Mesothelial cell of epicardium (in vitro differentiated cells): ENCODE data around the gene NCLN. TPM values are rescaled to one million over a fixed set of nuclear protein-coding genes. Genes with fewer than 3 reads are reported as not detected.
A peak's percentile ranks its signal among the peaks of the same experiment; 100 is the strongest.

Experiments
- DNase-seq, 2 experiments: peaks; one replicate each; pipeline ENCODE4 v3.0.0; 2021; ENCODE audit warnings: low spot score in 2 of 2; ENCODE audit not compliant: unreplicated experiment in 2 of 2
- H3K27ac Mint-ChIP-seq: 2 replicates; pipeline ENCODE4 v1.8.0; 2021; ENCODE audit warnings: mixed read lengths
- H3K27me3 Mint-ChIP-seq: 2 replicates; pipeline ENCODE4 v1.8.0; 2021; ENCODE audit warnings: low read depth, mixed read lengths
- H3K36me3 Mint-ChIP-seq: 2 replicates; pipeline ENCODE4 v1.8.0; 2021; ENCODE audit warnings: mixed read lengths
- H3K4me1 Mint-ChIP-seq: 2 replicates; pipeline ENCODE4 v1.8.0; 2021; ENCODE audit warnings: mixed read lengths
- H3K4me3 Mint-ChIP-seq: 2 replicates; pipeline ENCODE4 v1.8.0; 2021; ENCODE audit warnings: mild to moderate bottlenecking, moderate library complexity, mixed read lengths
- H3K9me3 Mint-ChIP-seq: 2 replicates; pipeline ENCODE4 v1.8.0; 2021; ENCODE audit warnings: mixed read lengths
- total RNA-seq: library from RNA; stranded (reverse); gene quantifications from 3 replicates; pipeline ENCODE4 v1.2.1, GENCODE V29; 2021
- TF ChIP-seq, protein P1 (sequence below): fragments of 200-600 bp; sonication (generic); IDR thresholded peaks from one replicate; pipeline ENCODE4 v1.5.0; 2021; ENCODE audit warnings: antibody characterized with exemption; ENCODE audit not compliant: unreplicated experiment

Gene NCLN
- total RNA-seq, 1 donor from 2014 or later: 51.2 TPM

- H3K4me1 Mint-ChIP-seq: peaks cover 5% of the 10 kb centered on the region
These were observed 45.1 kb upstream of the NCLN start for GRCh38 chr19:3140667-3141038.

GRCh38 chr19:3142292-3142670 lies 43.4 kb upstream of the NCLN start:
- peaks cover 4% of the 10 kb centered on the region for H3K27me3 Mint-ChIP-seq

More at GRCh38 chr19:3140667-3141038, 45.1 kb upstream of the NCLN start:
- no peak for DNase-seq
- H3K4me3 Mint-ChIP-seq: no peak overlapping the region
- TF ChIP-seq, protein P1, sequence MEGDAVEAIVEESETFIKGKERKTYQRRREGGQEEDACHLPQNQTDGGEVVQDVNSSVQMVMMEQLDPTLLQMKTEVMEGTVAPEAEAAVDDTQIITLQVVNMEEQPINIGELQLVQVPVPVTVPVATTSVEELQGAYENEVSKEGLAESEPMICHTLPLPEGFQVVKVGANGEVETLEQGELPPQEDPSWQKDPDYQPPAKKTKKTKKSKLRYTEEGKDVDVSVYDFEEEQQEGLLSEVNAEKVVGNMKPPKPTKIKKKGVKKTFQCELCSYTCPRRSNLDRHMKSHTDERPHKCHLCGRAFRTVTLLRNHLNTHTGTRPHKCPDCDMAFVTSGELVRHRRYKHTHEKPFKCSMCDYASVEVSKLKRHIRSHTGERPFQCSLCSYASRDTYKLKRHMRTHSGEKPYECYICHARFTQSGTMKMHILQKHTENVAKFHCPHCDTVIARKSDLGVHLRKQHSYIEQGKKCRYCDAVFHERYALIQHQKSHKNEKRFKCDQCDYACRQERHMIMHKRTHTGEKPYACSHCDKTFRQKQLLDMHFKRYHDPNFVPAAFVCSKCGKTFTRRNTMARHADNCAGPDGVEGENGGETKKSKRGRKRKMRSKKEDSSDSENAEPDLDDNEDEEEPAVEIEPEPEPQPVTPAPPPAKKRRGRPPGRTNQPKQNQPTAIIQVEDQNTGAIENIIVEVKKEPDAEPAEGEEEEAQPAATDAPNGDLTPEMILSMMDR: no peak
- no peaks in the 10 kb centered on the region for H3K36me3 Mint-ChIP-seq
- H3K9me3 Mint-ChIP-seq: peaks cover 7% of the 10 kb centered on the region
- H3K27ac Mint-ChIP-seq: no peak overlapping the region
- H3K27me3 Mint-ChIP-seq: peaks cover 4% of the 10 kb centered on the region

DNA sequence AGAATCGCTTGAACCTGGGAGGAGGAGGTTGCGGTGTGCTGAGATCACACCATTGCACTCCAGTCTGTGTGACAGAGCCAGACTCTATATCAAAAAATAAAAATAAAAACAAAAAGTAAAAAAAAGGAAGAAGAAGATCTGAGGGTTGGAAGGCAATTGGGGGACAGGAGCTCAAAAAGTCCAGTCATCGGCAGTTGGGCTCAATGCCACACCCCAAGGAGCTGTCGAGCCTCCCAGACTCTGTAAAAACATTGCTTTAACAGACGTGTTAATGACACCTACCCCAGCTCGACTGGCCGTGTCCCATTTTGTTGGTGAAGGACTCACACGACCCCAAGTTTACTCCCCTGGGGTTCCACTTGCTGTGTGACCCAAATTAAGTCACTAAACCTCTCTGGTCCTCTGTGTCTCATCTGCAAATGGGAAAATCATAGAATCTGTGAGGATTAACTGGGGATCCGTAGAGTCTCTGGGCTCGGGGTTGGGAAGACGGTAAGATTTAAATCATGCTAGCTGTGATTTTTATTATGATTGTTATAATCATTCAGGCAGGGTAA lies 42.9 kb upstream of the NCLN start:
- H3K27ac Mint-ChIP-seq: no peak overlapping the region
- peaks cover 7% of the 10 kb centered on the region for H3K9me3 Mint-ChIP-seq
- TF ChIP-seq, protein P1: no peak
- DNase-seq: no peak
- H3K27me3 Mint-ChIP-seq: peaks cover 4% of the 10 kb centered on the region
- H3K4me1 Mint-ChIP-seq: no peaks in the 10 kb centered on the region
- H3K36me3 Mint-ChIP-seq: no peaks in the 10 kb centered on the region
- no peak overlapping the region for H3K4me3 Mint-ChIP-seq

More at GRCh38 chr19:3142292-3142670, 43.4 kb upstream of the NCLN start:
- TF ChIP-seq, protein P1: no peak
- H3K4me1 Mint-ChIP-seq: peaks cover under 1% of the 10 kb centered on the region
- no peak overlapping the region for H3K27ac Mint-ChIP-seq
- no peaks in the 10 kb centered on the region for H3K36me3 Mint-ChIP-seq
- H3K4me3 Mint-ChIP-seq: no peak overlapping the region
- no peak for DNase-seq
- peaks cover 7% of the 10 kb centered on the region for H3K9me3 Mint-ChIP-seq

- H3K27ac Mint-ChIP-seq: no peak overlapping the region
- no peak for DNase-seq
- H3K4me3 Mint-ChIP-seq: no peak overlapping the region
- H3K9me3 Mint-ChIP-seq: no peaks in the 10 kb centered on the region
- TF ChIP-seq, protein P1: no peak
- peaks cover 20% of the 10 kb centered on the region for H3K27me3 Mint-ChIP-seq
- H3K36me3 Mint-ChIP-seq: no peaks in the 10 kb centered on the region
- H3K4me1 Mint-ChIP-seq: no peaks in the 10 kb centered on the region
These were observed 39.6 kb upstream of the NCLN start for GRCh38 chr19:3145909-3146676.

- Mint-ChIP-seq H3K27me3 (peaks cover 20% of the 10 kb centered on the region), H3K4me3 (no peak overlapping the region), H3K36me3 (no peaks in the 10 kb centered on the region), H3K27ac (no peak overlapping the region), H3K9me3 (no peaks in the 10 kb centered on the region), H3K4me1 (no peaks in the 10 kb centered on the region)
- DNase-seq: peak in 1 of 2 experiments; percentile 51
- TF ChIP-seq, protein P1: peak; percentile 56
These were observed 39.0 kb upstream of the NCLN start for GRCh38 chr19:3146677-3147100.
